Endothelial cell (in vitro differentiated cells): ENCODE measurements around the gene CYB5D1. TPM values are rescaled to one million over a fixed set of nuclear protein-coding genes. Genes with fewer than 3 reads are reported as not detected.

Experiments used
- DNase-seq: peaks from one replicate; pipeline ENCODE4 v3.0.0; 2021; ENCODE audit warnings: low spot score
- H3K27ac Mint-ChIP-seq: one replicate; pipeline ENCODE4 v1.8.0; 2021; ENCODE audit warnings: mixed read lengths, inconsistent platforms; ENCODE audit not compliant: unreplicated experiment
- H3K27me3 Mint-ChIP-seq: one replicate; pipeline ENCODE4 v1.8.0; 2021; ENCODE audit warnings: mild to moderate bottlenecking, moderate library complexity, mixed read lengths, inconsistent platforms; ENCODE audit not compliant: unreplicated experiment
- H3K36me3 Mint-ChIP-seq: one replicate; pipeline ENCODE4 v1.8.0; 2021; ENCODE audit warnings: mild to moderate bottlenecking, low read depth, mixed read lengths, inconsistent platforms; ENCODE audit not compliant: unreplicated experiment
- H3K4me1 Mint-ChIP-seq: one replicate; pipeline ENCODE4 v1.8.0; 2021; ENCODE audit warnings: mild to moderate bottlenecking, mixed read lengths, inconsistent platforms; ENCODE audit not compliant: unreplicated experiment
- H3K4me3 Mint-ChIP-seq: one replicate; pipeline ENCODE4 v1.8.0; 2021; ENCODE audit warnings: mild to moderate bottlenecking, mixed read lengths, inconsistent platforms; ENCODE audit not compliant: unreplicated experiment
- H3K9me3 Mint-ChIP-seq: one replicate; pipeline ENCODE4 v1.8.0; 2021; ENCODE audit warnings: mixed read lengths, inconsistent platforms; ENCODE audit not compliant: unreplicated experiment
- CTCF ChIP-seq: fragments of 200-600 bp; sonication (generic); IDR thresholded peaks from one replicate; pipeline ENCODE4 v1.5.0; 2021; ENCODE audit warnings: antibody characterized with exemption; ENCODE audit not compliant: unreplicated experiment
- total RNA-seq: library from RNA; stranded (reverse); fragmentation: NEBNext Ultra II Directional; extraction: Animal tissue kit (Norgen Biotek cat#: 25700); gene quantifications from one replicate; pipeline ENCODE4 v1.2.1, GENCODE V29; 2021; ENCODE audit not compliant: unreplicated experiment

Gene CYB5D1
- total RNA-seq, 1 donor from 2014 or later = 6.4 TPM

- Mint-ChIP-seq H3K36me3 (peaks cover 57% of the 10 kb centered on the region), H3K4me3 (no peak overlapping the region), H3K9me3 (no peaks in the 10 kb centered on the region), H3K27me3 (peaks cover 9% of the 10 kb centered on the region), H3K27ac (no peak overlapping the region), H3K4me1 (peaks cover 5% of the 10 kb centered on the region)
- no peak for DNase-seq
- TF ChIP-seq CTCF = no peak
Measured at GRCh38 chr17:7909089-7909488, 51.3 kb downstream of the CYB5D1 start.

GRCh38 chr17:7910281-7910680 lies 52.5 kb downstream of the CYB5D1 start:
- Mint-ChIP-seq H3K4me3 (peak overlapping the region; percentile 19), H3K9me3 (no peaks in the 10 kb centered on the region), H3K27me3 (peaks cover 14% of the 10 kb centered on the region), H3K4me1 (peaks cover 9% of the 10 kb centered on the region), H3K36me3 (peaks cover 45% of the 10 kb centered on the region), H3K27ac (no peak overlapping the region)
- TF ChIP-seq CTCF = no peak
- DNase-seq = no peak

- no peak for DNase-seq
- no peak overlapping the region for H3K4me3 Mint-ChIP-seq
- TF ChIP-seq CTCF = no peak
- H3K36me3 Mint-ChIP-seq = peaks cover 40% of the 10 kb centered on the region
- H3K4me1 Mint-ChIP-seq = peaks cover 8% of the 10 kb centered on the region
- H3K27ac Mint-ChIP-seq = no peak overlapping the region
- H3K9me3 Mint-ChIP-seq = no peaks in the 10 kb centered on the region
- peaks cover 15% of the 10 kb centered on the region for H3K27me3 Mint-ChIP-seq
Measured at GRCh38 chr17:7910711-7911110, 52.9 kb downstream of the CYB5D1 start.

GRCh38 chr17:7911116-7911515 lies 53.3 kb downstream of the CYB5D1 start:
- H3K4me1 Mint-ChIP-seq = peaks cover 8% of the 10 kb centered on the region
- H3K27ac Mint-ChIP-seq = no peak overlapping the region
- H3K4me3 Mint-ChIP-seq = no peak overlapping the region
- H3K36me3 Mint-ChIP-seq = peaks cover 38% of the 10 kb centered on the region
- TF ChIP-seq CTCF = no peak
- no peak for DNase-seq
- H3K27me3 Mint-ChIP-seq = peaks cover 15% of the 10 kb centered on the region
- no peaks in the 10 kb centered on the region for H3K9me3 Mint-ChIP-seq

Other genes with a start within 250 kb of the CYB5D1 start
- 37.9 TPM for gene FXR2, start 243.1 kb upstream of the CYB5D1 start, total RNA-seq
- gene SAT2, start 230.2 kb upstream of the CYB5D1 start, total RNA-seq = 100 TPM
- 0.95 TPM for gene SHBG, start 227.9 kb upstream of the CYB5D1 start, total RNA-seq
- gene ATP1B2, start 207.1 kb upstream of the CYB5D1 start, total RNA-seq = 10.4 TPM
- 95.5 TPM for gene TP53, start 170.5 kb upstream of the CYB5D1 start, total RNA-seq
- 21.3 TPM for gene WRAP53, start 169.5 kb upstream of the CYB5D1 start, total RNA-seq
- 61.9 TPM for gene EFNB3, start 152.8 kb upstream of the CYB5D1 start, total RNA-seq
- gene DNAH2, start 140.3 kb upstream of the CYB5D1 start, total RNA-seq = 0.72 TPM
- gene KDM6B, start 23.8 kb upstream of the CYB5D1 start, total RNA-seq = 47.4 TPM
- 13.6 TPM for gene TMEM88, start 2.9 kb upstream of the CYB5D1 start, total RNA-seq
- 97.9 TPM for gene NAA38, start 444 bp upstream of the CYB5D1 start, total RNA-seq
- 133 TPM for gene CHD3, start 30.8 kb downstream of the CYB5D1 start, total RNA-seq
- gene RNF227, start 58.3 kb downstream of the CYB5D1 start, total RNA-seq = 0.77 TPM
- gene KCNAB3, start 71.9 kb downstream of the CYB5D1 start, total RNA-seq = 1.6 TPM
- 171 TPM for gene TRAPPC1, start 73.9 kb downstream of the CYB5D1 start, total RNA-seq
- 32.6 TPM for gene CNTROB, start 74.2 kb downstream of the CYB5D1 start, total RNA-seq
- not detected for gene GUCY2D, start 144.6 kb downstream of the CYB5D1 start, total RNA-seq
- 0.13 TPM for gene ALOX15B, start 181.1 kb downstream of the CYB5D1 start, total RNA-seq
- gene ALOX12B, start 229.7 kb downstream of the CYB5D1 start, total RNA-seq = 1.7 TPM